ENCODE measurements around the gene ACP6. TPM values are rescaled to one million over a fixed set of nuclear protein-coding genes. Genes with fewer than 3 reads are reported as not detected.

ACP6 gene
- total and polyA plus RNA-seq, 2 of the 13 experiments (the other 11 are each of a cell fraction or from before 2014, with no cell fraction given) = 18.1 to 33.7 TPM

DNA sequence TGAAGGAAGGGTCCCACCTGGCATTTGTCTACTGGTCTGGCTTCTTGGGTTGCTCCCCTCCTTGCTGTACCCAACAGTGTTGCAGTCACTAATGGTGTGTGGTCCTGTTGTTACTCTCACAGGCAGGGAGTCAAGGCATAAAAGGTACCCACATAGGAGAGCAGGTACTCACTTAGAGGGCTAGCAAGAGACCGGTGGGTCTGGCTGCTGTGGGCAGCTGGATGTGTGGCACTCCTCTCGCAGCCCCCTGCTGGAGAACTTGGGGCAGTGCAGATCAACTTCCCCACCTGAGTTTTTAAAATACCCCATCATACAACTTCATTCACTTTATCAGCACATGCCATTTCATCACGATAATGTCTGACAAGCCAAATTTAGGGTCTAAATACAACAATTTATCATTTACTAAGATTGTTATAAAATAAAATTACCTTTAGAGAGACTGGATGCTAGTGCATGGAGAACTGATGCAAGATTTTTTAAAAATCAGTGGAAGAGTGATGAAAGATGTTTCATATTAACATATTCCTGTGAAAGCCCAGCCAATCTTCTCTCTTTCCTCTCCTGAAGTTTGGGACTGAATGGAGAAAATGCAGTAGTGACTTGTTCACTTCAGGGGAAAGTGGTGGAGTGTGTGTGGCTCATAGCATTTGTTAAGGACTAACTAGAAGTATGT is 42.8 kb downstream of the ACP6 start (continued):
- TF ChIP-seq, protein P1, sequence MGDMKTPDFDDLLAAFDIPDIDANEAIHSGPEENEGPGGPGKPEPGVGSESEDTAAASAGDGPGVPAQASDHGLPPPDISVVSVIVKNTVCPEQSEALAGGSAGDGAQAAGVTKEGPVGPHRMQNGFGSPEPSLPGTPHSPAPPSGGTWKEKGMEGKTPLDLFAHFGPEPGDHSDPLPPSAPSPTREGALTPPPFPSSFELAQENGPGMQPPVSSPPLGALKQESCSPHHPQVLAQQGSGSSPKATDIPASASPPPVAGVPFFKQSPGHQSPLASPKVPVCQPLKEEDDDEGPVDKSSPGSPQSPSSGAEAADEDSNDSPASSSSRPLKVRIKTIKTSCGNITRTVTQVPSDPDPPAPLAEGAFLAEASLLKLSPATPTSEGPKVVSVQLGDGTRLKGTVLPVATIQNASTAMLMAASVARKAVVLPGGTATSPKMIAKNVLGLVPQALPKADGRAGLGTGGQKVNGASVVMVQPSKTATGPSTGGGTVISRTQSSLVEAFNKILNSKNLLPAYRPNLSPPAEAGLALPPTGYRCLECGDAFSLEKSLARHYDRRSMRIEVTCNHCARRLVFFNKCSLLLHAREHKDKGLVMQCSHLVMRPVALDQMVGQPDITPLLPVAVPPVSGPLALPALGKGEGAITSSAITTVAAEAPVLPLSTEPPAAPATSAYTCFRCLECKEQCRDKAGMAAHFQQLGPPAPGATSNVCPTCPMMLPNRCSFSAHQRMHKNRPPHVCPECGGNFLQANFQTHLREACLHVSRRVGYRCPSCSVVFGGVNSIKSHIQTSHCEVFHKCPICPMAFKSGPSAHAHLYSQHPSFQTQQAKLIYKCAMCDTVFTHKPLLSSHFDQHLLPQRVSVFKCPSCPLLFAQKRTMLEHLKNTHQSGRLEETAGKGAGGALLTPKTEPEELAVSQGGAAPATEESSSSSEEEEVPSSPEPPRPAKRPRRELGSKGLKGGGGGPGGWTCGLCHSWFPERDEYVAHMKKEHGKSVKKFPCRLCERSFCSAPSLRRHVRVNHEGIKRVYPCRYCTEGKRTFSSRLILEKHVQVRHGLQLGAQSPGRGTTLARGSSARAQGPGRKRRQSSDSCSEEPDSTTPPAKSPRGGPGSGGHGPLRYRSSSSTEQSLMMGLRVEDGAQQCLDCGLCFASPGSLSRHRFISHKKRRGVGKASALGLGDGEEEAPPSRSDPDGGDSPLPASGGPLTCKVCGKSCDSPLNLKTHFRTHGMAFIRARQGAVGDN (CRISPR knock-in tag; IDR thresholded peaks at IDR 0.05) = peak; percentile 18; the same call in 1 of the 2 replicates
- TF ChIP-seq IRF2 (CRISPR knock-in tag; IDR thresholded peaks at IDR 0.05) (no peak), RAD21 (CRISPR knock-in tag; IDR thresholded peaks at IDR 0.05) (peak; percentile 79), NONO (IDR thresholded peaks at IDR 0.05) (no peak), NONO (CRISPR knock-in tag; conservative IDR thresholded peaks at IDR 0.05) (no peak), ZFY (CRISPR knock-in tag; IDR thresholded peaks at IDR 0.05) (no peak)
- TF ChIP-seq, protein P2, sequence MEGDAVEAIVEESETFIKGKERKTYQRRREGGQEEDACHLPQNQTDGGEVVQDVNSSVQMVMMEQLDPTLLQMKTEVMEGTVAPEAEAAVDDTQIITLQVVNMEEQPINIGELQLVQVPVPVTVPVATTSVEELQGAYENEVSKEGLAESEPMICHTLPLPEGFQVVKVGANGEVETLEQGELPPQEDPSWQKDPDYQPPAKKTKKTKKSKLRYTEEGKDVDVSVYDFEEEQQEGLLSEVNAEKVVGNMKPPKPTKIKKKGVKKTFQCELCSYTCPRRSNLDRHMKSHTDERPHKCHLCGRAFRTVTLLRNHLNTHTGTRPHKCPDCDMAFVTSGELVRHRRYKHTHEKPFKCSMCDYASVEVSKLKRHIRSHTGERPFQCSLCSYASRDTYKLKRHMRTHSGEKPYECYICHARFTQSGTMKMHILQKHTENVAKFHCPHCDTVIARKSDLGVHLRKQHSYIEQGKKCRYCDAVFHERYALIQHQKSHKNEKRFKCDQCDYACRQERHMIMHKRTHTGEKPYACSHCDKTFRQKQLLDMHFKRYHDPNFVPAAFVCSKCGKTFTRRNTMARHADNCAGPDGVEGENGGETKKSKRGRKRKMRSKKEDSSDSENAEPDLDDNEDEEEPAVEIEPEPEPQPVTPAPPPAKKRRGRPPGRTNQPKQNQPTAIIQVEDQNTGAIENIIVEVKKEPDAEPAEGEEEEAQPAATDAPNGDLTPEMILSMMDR (CRISPR knock-in tag; IDR thresholded peaks at IDR 0.05) = peak; percentile 80
